PC-3 (cell line): ENCODE data around the gene EIPR1. TPM values are rescaled to one million over a fixed set of nuclear protein-coding genes. Genes with fewer than 3 reads are reported as not detected.

Source experiments
- ATAC-seq: fragments of 200-7000 bp; cut with Tn5 transposase; 2 replicates; pipeline ENCODE4 v1.9.1; 2020; ENCODE audit warnings: mild to moderate bottlenecking, moderate library complexity
- BruUV-seq: library from RNA; stranded (reverse); fragments of 400-500 nt; replicated peaks from 2 replicates; lab custom pipeline; 2021; lab: Mats Ljungman, UMichigan
- CTCF ChIA-PET: fragments of 300-600 bp; sonication (Branson Sonifier 250); formaldehyde crosslinking; loops from one replicate; lab custom pipeline; 2022; ENCODE audit warnings: antibody characterized with exemption; lab: Charles Lee
- POLR2A ChIA-PET: fragments of 300-600 bp; sonication (Branson Sonifier 250); formaldehyde crosslinking; loops from one replicate; lab custom pipeline; 2022; ENCODE audit warnings: antibody characterized with exemption; ENCODE audit not compliant: unreplicated experiment; lab: Charles Lee
- DNase-seq: peaks from one replicate; pipeline ENCODE4 v3.0.0-alpha.2; 2015
- H2AFZ ChIP-seq: fragments of 300-600 bp; sonication (generic); 2 replicates; pipeline ENCODE4 v1.6.0; 2016; ENCODE audit warnings: antibody characterized with exemption, low read length
- H3F3A ChIP-seq: fragments of 300-600 bp; sonication (generic); one replicate; pipeline ENCODE4 v1.6.0; 2017; ENCODE audit warnings: antibody characterized with exemption, low read length, control low read depth, mild to moderate bottlenecking; ENCODE audit not compliant: unreplicated experiment
- H3K27ac ChIP-seq: fragments of 300-600 bp; sonication (generic); 2 replicates; pipeline ENCODE4 v1.5.1; 2016; ENCODE audit warnings: mild to moderate bottlenecking, low read length
- H3K27me3 ChIP-seq: fragments of 300-600 bp; sonication (generic); 2 replicates; pipeline ENCODE4 v1.6.1; 2016; ENCODE audit warnings: low read length, mixed read lengths
- H3K36me3 ChIP-seq: fragments of 300-600 bp; sonication (generic); 2 replicates; pipeline ENCODE4 v1.6.1; 2016; ENCODE audit warnings: low read depth, mixed run types, low read length, mixed read lengths
- H3K4me1 ChIP-seq: fragments of 300-600 bp; sonication (generic); 2 replicates; pipeline ENCODE4 v1.5.1; 2016; ENCODE audit warnings: low read length; ENCODE audit not compliant: insufficient read depth
- H3K4me2 ChIP-seq: fragments of 300-600 bp; sonication (generic); 2 replicates; pipeline ENCODE4 v1.6.0; 2016; ENCODE audit warnings: low read length
- H3K4me3 ChIP-seq: fragments of 300-600 bp; sonication (generic); 2 replicates; pipeline ENCODE4 v1.5.1; 2016; ENCODE audit warnings: mild to moderate bottlenecking, low read length, mixed read lengths
- H3K79me2 ChIP-seq: fragments of 300-600 bp; sonication (generic); 2 replicates; pipeline ENCODE4 v1.6.1; 2017; ENCODE audit warnings: low read length, mixed read lengths
- H3K9ac ChIP-seq: fragments of 300-600 bp; sonication (generic); 2 replicates; pipeline ENCODE4 v1.6.0; 2016; ENCODE audit warnings: mild to moderate bottlenecking, low read length
- H3K9me2 ChIP-seq: fragments of 300-600 bp; sonication (generic); replicated peaks from 2 replicates; pipeline ENCODE4 v1.6.1; 2016; ENCODE audit warnings: mixed run types, low read length, mixed read lengths
- H3K9me3 ChIP-seq: fragments of 300-600 bp; sonication (generic); 2 replicates; pipeline ENCODE4 v1.6.1; 2016; ENCODE audit warnings: low read length, mixed read lengths
- H4K20me1 ChIP-seq: fragments of 300-600 bp; sonication (generic); 2 replicates; pipeline ENCODE4 v1.6.1; 2016; ENCODE audit warnings: low read length, mixed read lengths
- CTCF ChIP-seq: fragments of 300-600 bp; sonication (generic); conservative IDR thresholded peaks from 2 replicates; pipeline ENCODE4 v1.5.1; 2017; ENCODE audit warnings: antibody characterized with exemption, low read depth, mild to moderate bottlenecking, low read length
- EZH2 ChIP-seq: fragments of 300-600 bp; sonication (generic); IDR thresholded peaks from one replicate; pipeline ENCODE4 v1.6.1; 2017; ENCODE audit warnings: antibody characterized with exemption, mild to moderate bottlenecking, low read length; ENCODE audit not compliant: unreplicated experiment
- EZH2phosphoT487 ChIP-seq: fragments of 300-600 bp; sonication (generic); IDR thresholded peaks from 2 replicates; pipeline ENCODE4 v1.6.1; 2018; ENCODE audit warnings: mild to moderate bottlenecking, antibody characterized with exemption, low read length, borderline replicate concordance
- intact Hi-C: fragments of 100-400 bp; cut with micrococcal nuclease; formaldehyde crosslinking; loops from 2 replicates; pipeline ENCODE4 v1.9.0; 2023
- total RNA-seq: library from RNA; depleted of rRNA; stranded (reverse); fragments of >200 nt; gene quantifications from 2 replicates; pipeline ENCODE4 v1.2.3, GENCODE V29; 2014; rRNA removed

The EIPR1 gene
- total RNA-seq, 1 experiment from 2014 or later, result 90.1 TPM

DNA sequence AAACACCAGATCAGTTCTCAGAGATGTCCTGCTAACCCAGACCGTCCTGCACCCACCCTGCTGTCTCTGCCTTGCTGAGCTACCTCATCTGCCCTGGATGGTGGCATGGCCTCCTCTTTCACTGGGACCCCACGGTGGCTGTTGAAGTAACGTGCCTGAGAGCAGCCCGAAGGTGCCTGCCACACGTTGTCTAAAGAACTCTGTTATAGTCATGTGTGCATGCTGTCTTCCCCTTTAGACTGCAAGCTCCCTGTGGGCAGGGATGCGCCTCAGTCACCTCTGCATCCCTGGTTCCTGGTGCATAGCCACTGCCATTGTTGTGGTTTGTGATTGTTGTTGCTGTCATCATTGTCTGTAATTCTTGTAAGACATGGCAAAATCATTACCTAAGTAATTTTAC lies 235.9 kb downstream of the EIPR1 start:
- H3K27ac ChIP-seq, result no peak overlapping the region
- no peaks in the 10 kb centered on the region for H3K79me2 ChIP-seq
- ATAC-seq, result no peak
- H3K9me3 ChIP-seq, result no peaks in the 10 kb centered on the region
- ChIA-PET POLR2A (no interaction called here), CTCF (no interaction called here)
- intact Hi-C loops, result no loop called here
- no peaks in the 10 kb centered on the region for H3K36me3 ChIP-seq
- no peaks in the 10 kb centered on the region for H3K4me1 ChIP-seq
- no peaks in the 10 kb centered on the region for H4K20me1 ChIP-seq
- no peaks in the 10 kb centered on the region for H3K27me3 ChIP-seq
- no peak for DNase-seq
- H3K4me3 ChIP-seq, result no peak overlapping the region
- BruUV-seq, result no TSS peak
- H3K4me2 ChIP-seq, result no peak overlapping the region
- no peaks in the 10 kb centered on the region for H3F3A ChIP-seq
- H3K9ac ChIP-seq, result no peak overlapping the region
- TF ChIP-seq CTCF (no peak), EZH2 (no peak), EZH2phosphoT487 (no peak)
- H2AFZ ChIP-seq, result no peak overlapping the region
- H3K9me2 ChIP-seq, result no peaks in the 10 kb centered on the region

DNA sequence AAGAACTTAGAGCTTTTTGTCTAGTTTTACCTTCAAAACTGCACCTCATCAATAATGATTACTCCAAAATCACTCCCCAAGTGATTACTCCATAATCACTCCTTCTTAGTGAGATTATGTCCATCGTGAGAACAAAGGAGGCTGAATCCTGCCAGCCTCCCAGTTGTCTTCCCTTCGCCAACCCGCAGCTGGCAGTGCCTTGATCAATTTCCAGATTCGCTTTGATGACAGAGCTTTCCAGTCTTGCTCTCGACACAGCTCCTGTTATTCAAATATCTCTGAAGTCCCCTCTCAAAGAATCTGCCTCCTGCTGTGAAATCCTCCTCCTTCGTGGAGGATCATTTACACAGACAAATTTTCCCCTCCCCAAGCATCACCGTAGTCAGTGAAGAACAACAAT lies 237.7 kb downstream of the EIPR1 start:
- H3K9ac ChIP-seq, result no peak overlapping the region
- POLR2A ChIA-PET, result no interaction called here
- ATAC-seq, result no peak
- H3K27me3 ChIP-seq, result no peaks in the 10 kb centered on the region
- H3K36me3 ChIP-seq, result no peaks in the 10 kb centered on the region
- intact Hi-C loops, result no loop called here
- no peak overlapping the region for H3K4me3 ChIP-seq
- H3K79me2 ChIP-seq, result no peaks in the 10 kb centered on the region
- no peaks in the 10 kb centered on the region for H4K20me1 ChIP-seq
- DNase-seq, result no peak
- no peaks in the 10 kb centered on the region for H3K9me2 ChIP-seq
- no peaks in the 10 kb centered on the region for H3F3A ChIP-seq
- BruUV-seq, result no TSS peak
- H3K27ac ChIP-seq, result no peak overlapping the region
- H3K9me3 ChIP-seq, result no peaks in the 10 kb centered on the region
- no peak overlapping the region for H3K4me2 ChIP-seq
- no peak overlapping the region for H2AFZ ChIP-seq
- CTCF ChIA-PET, result no interaction called here
- TF ChIP-seq CTCF (no peak), EZH2 (no peak)
- H3K4me1 ChIP-seq, result no peaks in the 10 kb centered on the region

Other genes starting within 250 kb of the EIPR1 start
- 86.2 and 111 TPM in 2 replicates for gene TRAPPC12, start 1.9 kb upstream of the EIPR1 start, total RNA-seq
- gene ADI1, start 141.7 kb upstream of the EIPR1 start, total RNA-seq, result 89.8 and 97.8 TPM in 2 replicates
- 44.5 and 51.1 TPM in 2 replicates for gene RNASEH1, start 180.5 kb upstream of the EIPR1 start, total RNA-seq
- gene RPS7, start 197.4 kb upstream of the EIPR1 start, total RNA-seq, result 1,408 and 1,694 TPM in 2 replicates
- gene COLEC11, start 217.3 kb upstream of the EIPR1 start, total RNA-seq, result 0.44 TPM in 1 of 2 replicates, not detected in the other